Measurements from ENCODE around the gene TALDO1. TPM values are rescaled to one million over a fixed set of nuclear protein-coding genes. Genes with fewer than 3 reads are reported as not detected.
A peak's percentile ranks its signal among the peaks of the same experiment; 100 is the strongest.

TALDO1 gene
- total and polyA plus RNA-seq, 10 of the 15 experiments (the other 5 are each of a cell fraction or from before 2014, with no cell fraction given), result 121 to 302 (median 182) TPM

- ChIA-PET CTCF (interaction anchor here (1.2 kb wide), 1 partner anchor 35 kb away, joined by 3 read pairs; no protein-coding TSS in a partner anchor), SMC1A (ENCODE audit: uncharacterized antibody, unreplicated experiment) (interaction anchor here (1.9 kb wide), 1 partner anchor 9 kb away, joined by 5 read pairs; the partner anchor contains the start of gene PNPLA2), RAD21 (ENCODE audit: unreplicated experiment) (interaction anchor here (1.1 to 1.7 kb wide), 4 partner anchors 10 to 38 kb away, joined by 3 to 13 read pairs (median 6); partner anchors contain the start of genes PNPLA2 and TSPAN4), POLR2A (interaction anchor here (0.8 to 3.3 kb wide), 7 partner anchors 9 to 363 kb away, joined by 3 to 32 read pairs (median 6); partner anchors contain the start of genes DEAF1, PNPLA2, TMEM80 and TSPAN4)
- Histone ChIP-seq H3K4me3 (peak within 1 kb of the TSS; percentile 98), H3K9me3 (replicated peaks; ENCODE audit: control insufficient read depth, insufficient read depth, low read length) (no peaks in the 10 kb centered on the region), H3K4me1 (ENCODE audit: control insufficient read depth, insufficient read depth, low read length) (peaks cover 8% of the 10 kb centered on the region), H3K79me2 (ENCODE audit: control insufficient read depth, insufficient read depth, low read length) (peaks cover 40% of the 10 kb centered on the region), H3K4me2 (ENCODE audit: control insufficient read depth, insufficient read depth) (peak within 1 kb of the TSS; percentile 88), H2AFZ (ENCODE audit: control insufficient read depth, low read depth, low read length) (peak within 1 kb of the TSS; percentile 100), H3K27me3 (replicated peaks in 1 of 2; ENCODE audit: control insufficient read depth in 2 of 2, insufficient read depth in 2 of 2, low read length in 1 of 2) (no peaks in the 10 kb centered on the region), H3K36me3 (ENCODE audit: control insufficient read depth in 2 of 2, insufficient read depth in 2 of 2, low read length in 1 of 2) (peaks cover 8 to 26% of the 10 kb centered on the region in 2 experiments; a peak in 3 of 4 replicates), H3K27ac (ENCODE audit: control insufficient read depth, insufficient read depth) (peak within 1 kb of the TSS; percentile 99), H4K20me1 (ENCODE audit: control insufficient read depth, insufficient read depth) (peaks cover 8% of the 10 kb centered on the region; the same call in 1 of the 2 replicates), H3K9ac (ENCODE audit: control insufficient read depth, insufficient read depth, low read length) (peak within 1 kb of the TSS; percentile 98)
- ATAC-seq (peak; percentile 86), FAIRE-seq (peak; percentile 96), DNase-seq (ENCODE audit: low read depth, low spot score) (peak; percentile 92)
- in situ Hi-C loops (cut with MboI), result loop anchor here (25.0 kb wide), 1 partner anchor 1578 kb away; the partner anchor contains the start of gene CD81
- WGBS (ENCODE audit: insufficient coverage, insufficient replicate concordance, low lambda C conversion rate, missing lambda C conversion rate), result under 1% methylated on average over 70 of the region's 81 CpGs
- BruUV-seq (replicated peaks), result no TSS peak
- intact Hi-C loops (cut with micrococcal nuclease; ENCODE audit: unreplicated experiment), result loop anchor here (1.0 kb wide), 1 partner anchor 12 kb away; no protein-coding TSS in a partner anchor
- TF ChIP-seq EP300 (IDR thresholded peaks at IDR 0.05; ENCODE audit: borderline replicate concordance in 1 of 2, control insufficient read depth in 1 of 2, low read depth in 2 of 2, low read length in 2 of 2), result peak; percentile 7 to 21; a peak in 2 of 4 replicates
- TF ChIP-seq ZNF24 (IDR thresholded peaks at IDR 0.05), result no peak
- TF ChIP-seq WRNIP1 (IDR thresholded peaks at IDR 0.05; ENCODE audit: borderline replicate concordance, low read depth, low read length), result no peak
- TF ChIP-seq NFYB (IDR thresholded peaks at IDR 0.05; ENCODE audit: insufficient read depth, low read depth, low read length), result peak; percentile 93
- no peak for TF ChIP-seq ATF2 (IDR thresholded peaks at IDR 0.05; ENCODE audit: low read length)
- no peak for TF ChIP-seq CTCF (IDR thresholded peaks at IDR 0.05 in 2 of 3, conservative IDR thresholded peaks at IDR 0.05 in 1 of 3; ENCODE audit: control insufficient read depth in 2 of 3, extremely low read depth in 1 of 3, insufficient read depth in 1 of 3, low read depth in 3 of 3, low read length in 3 of 3)
- TF ChIP-seq MLLT1 (IDR thresholded peaks at IDR 0.05), result no peak
- TF ChIP-seq NRF1 (conservative IDR thresholded peaks at IDR 0.05; ENCODE audit: low read depth, low read length), result no peak; the same call in 1 of the 2 replicates
- peak; percentile 83 for TF ChIP-seq TARDBP (IDR thresholded peaks at IDR 0.05; ENCODE audit: borderline replicate concordance)
- no peak for TF ChIP-seq EZH2 (IDR thresholded peaks at IDR 0.05; ENCODE audit: borderline replicate concordance, control insufficient read depth, low read depth, low read length)
- peak; percentile 93 for TF ChIP-seq SMAD5 (IDR thresholded peaks at IDR 0.05; ENCODE audit: low read depth)
- TF ChIP-seq DPF2 (IDR thresholded peaks at IDR 0.05), result no peak; the same call in 1 of the 2 replicates
- peak; percentile 84 for TF ChIP-seq PML (IDR thresholded peaks at IDR 0.05; ENCODE audit: low read length)
Measured at GRCh38 chr11:809287-810039, 62.2 kb downstream of the TALDO1 start, which contains the start of gene RPLP2. RPLP2 (plus strand) TSS chr11:809967; CDS start chr11:810235, 268 bp downstream.

All from GM12878 (cell line).